Left lobe of liver (tissue), 2 donors: Measurements from ENCODE around the gene POU5F1. TPM values are rescaled to one million over a fixed set of nuclear protein-coding genes. Genes with fewer than 3 reads are reported as not detected.

Experiments
- ATAC-seq: fragments of 200-7000 bp; cut with Tn5 transposase; one replicate; pipeline ENCODE4 v1.9.1; 2020; ENCODE audit warnings: mild to moderate bottlenecking, moderate library complexity
- DNase-seq: peaks from one replicate; pipeline ENCODE4 v3.0.0-alpha.2; 2020; ENCODE audit warnings: low spot score
- total RNA-seq: library from RNA; stranded (reverse); gene quantifications from one replicate; pipeline ENCODE4 v1.2.1, GENCODE V29; 2021
- donor health status: DM: no; HTN: no; CAD: no; lungs with moderate emphysema.
- donor health status: DM: no; HTN: yes; CAD: no.

Gene POU5F1
- total RNA-seq, 1 donor from 2014 or later = 5.0 TPM

GRCh38 chr6:31116661-31117385 is 53.7 kb downstream of the POU5F1 start:
- DNase-seq = no peak
- ATAC-seq = no peak

GRCh38 chr6:31115941-31116560 is 54.4 kb downstream of the POU5F1 start:
- DNase-seq = no peak
- no peak for ATAC-seq

GRCh38 chr6:31114970-31115849 is 55.3 kb downstream of the POU5F1 start:
- no peak for ATAC-seq
- no peak for DNase-seq

- ATAC-seq (no peak), DNase-seq (no peak)
Measured at GRCh38 chr6:31114541-31114878, 56.0 kb downstream of the POU5F1 start, which contains the start of gene PSORS1C1. TSS of gene PSORS1C1 (plus strand) at chr6:31114800. CDS start at chr6:31129633, 14,833 bp downstream.

Other genes with a start within 250 kb of the POU5F1 start
- not detected for gene SFTA2, start 238.5 kb downstream of the POU5F1 start, total RNA-seq
- not detected for gene MUCL3, start 229.7 kb downstream of the POU5F1 start, total RNA-seq
- gene MUC21, start 187.0 kb downstream of the POU5F1 start, total RNA-seq = not detected
- not detected for gene MUC22, start 160.2 kb downstream of the POU5F1 start, total RNA-seq
- gene C6orf15, start 58.1 kb downstream of the POU5F1 start, total RNA-seq = not detected
- gene PSORS1C1, start 55.9 kb downstream of the POU5F1 start, total RNA-seq = not detected
- gene CDSN, start 50.2 kb downstream of the POU5F1 start, total RNA-seq = not detected
- gene PSORS1C2, start 31.6 kb downstream of the POU5F1 start, total RNA-seq = not detected
- 9.6 TPM for gene CCHCR1, start 12.9 kb downstream of the POU5F1 start, total RNA-seq
- 0.45 TPM for gene TCF19, start 12.1 kb downstream of the POU5F1 start, total RNA-seq
- gene HLA-C, start 101.4 kb upstream of the POU5F1 start, total RNA-seq = 397 TPM
- gene HLA-B, start 186.5 kb upstream of the POU5F1 start, total RNA-seq = 291 TPM
- 6.3 TPM for gene MICA, start 232.9 kb upstream of the POU5F1 start, total RNA-seq